ENCODE data around the gene ASB2.

GRCh38 chr14:93953263-93953662 is 23.1 kb downstream of the ASB2 start:
- TF ChIP-seq EZH2 (IDR thresholded peaks at IDR 0.05; ENCODE audit: borderline replicate concordance, low read depth, low read length, severe bottlenecking): no peak
- no peak for TF ChIP-seq CTCF (IDR thresholded peaks at IDR 0.05; ENCODE audit: borderline replicate concordance, extremely low read depth, low read length, poor library complexity, severe bottlenecking)

Data from DND-41 (cell line).